HL-60 (cell line): ENCODE results near the gene IL15.

Experiments
- DNase-seq, 2 experiments: peaks; one replicate each; pipeline ENCODE4 v3.0.0-alpha.2; 2010 to 2020; ENCODE audit warnings: low read depth in 1 of 2, low spot score in 1 of 2
- H3K27ac ChIP-seq: fragments of 250-450 bp; sonication (Bioruptor Pico); replicated peaks from 2 replicates; pipeline ENCODE4 v1.5.1; 2020; ENCODE audit warnings: mild to moderate bottlenecking, moderate library complexity
- H3K27me3 ChIP-seq: fragments of 250-450 bp; sonication (Bioruptor Pico); 2 replicates; pipeline ENCODE4 v1.5.1; 2021; ENCODE audit warnings: mild to moderate bottlenecking, moderate library complexity; ENCODE audit not compliant: insufficient read depth, poor library complexity, severe bottlenecking
- H3K4me3 ChIP-seq: replicated peaks from 2 replicates; pipeline ENCODE4 v1.5.1; 2011; ENCODE audit warnings: mild to moderate bottlenecking, control low read depth, low read length; ENCODE audit not compliant: insufficient read depth
- GABPA ChIP-seq: IDR thresholded peaks from 2 replicates; pipeline ENCODE4 v1.6.1; 2012; ENCODE audit warnings: low read depth
- POLR2AphosphoS5 ChIP-seq: IDR thresholded peaks from 2 replicates; pipeline ENCODE4 v1.6.1; 2012; ENCODE audit warnings: low read depth
- SPI1 ChIP-seq: IDR thresholded peaks from 2 replicates; pipeline ENCODE4 v1.6.1; 2012; ENCODE audit warnings: low read depth, mild to moderate bottlenecking, borderline replicate concordance
- TF ChIP-seq, protein P1 (sequence below): IDR thresholded peaks from 2 replicates; pipeline ENCODE4 v1.6.1; 2012; ENCODE audit warnings: low read depth; ENCODE audit not compliant: insufficient replicate concordance
- TF ChIP-seq, protein P2 (sequence below): IDR thresholded peaks from one replicate; pipeline ENCODE4 v1.5.1; 2011; ENCODE audit warnings: low read length, control low read depth, inconsistent platforms; ENCODE audit not compliant: insufficient read depth

The IL15 gene

DNA sequence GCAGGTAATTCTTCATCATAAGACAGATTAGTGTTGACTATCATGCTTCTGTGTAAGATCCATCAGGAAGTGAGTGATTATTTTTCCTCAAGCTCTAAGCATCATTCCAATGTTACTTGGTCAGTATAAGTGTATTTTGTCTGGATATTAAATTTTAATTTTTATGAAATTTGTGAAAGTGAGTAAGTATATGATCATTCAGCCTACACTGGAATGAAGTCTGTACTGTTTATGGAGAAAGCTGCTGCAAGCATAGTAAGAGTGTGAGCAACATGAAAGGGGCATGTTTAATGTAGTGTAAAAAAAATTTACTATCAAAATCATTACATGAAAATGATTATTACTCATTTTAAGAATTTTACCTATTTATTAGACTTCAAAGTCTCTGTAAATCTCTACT is 84.8 kb downstream of the IL15 start:
- no peaks in the 10 kb centered on the region for H3K27me3 ChIP-seq
- DNase-seq, result no peak
- H3K4me3 ChIP-seq, result no peak overlapping the region

DNA sequence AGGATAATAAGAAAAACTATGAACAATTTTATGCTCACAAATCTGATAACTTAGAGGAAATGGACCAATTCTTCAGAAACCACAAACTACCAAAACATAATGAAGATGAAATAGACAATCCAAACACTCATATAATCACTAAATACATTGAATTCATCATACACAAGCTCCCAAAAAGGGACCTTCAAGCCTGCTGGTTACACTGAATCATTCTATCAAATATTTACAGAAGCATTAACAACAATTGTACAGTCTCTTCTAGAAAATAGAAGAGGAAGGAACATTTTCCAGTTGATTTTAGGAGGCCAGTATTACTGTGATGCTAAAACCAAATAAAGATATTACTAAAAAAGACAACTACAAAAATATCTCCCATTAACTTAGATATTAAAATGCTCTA is 88.3 kb downstream of the IL15 start:
- Histone ChIP-seq H3K4me3 (no peak overlapping the region), H3K27me3 (no peaks in the 10 kb centered on the region), H3K27ac (no peak overlapping the region)
- DNase-seq, result no peak
- TF ChIP-seq, protein P1, sequence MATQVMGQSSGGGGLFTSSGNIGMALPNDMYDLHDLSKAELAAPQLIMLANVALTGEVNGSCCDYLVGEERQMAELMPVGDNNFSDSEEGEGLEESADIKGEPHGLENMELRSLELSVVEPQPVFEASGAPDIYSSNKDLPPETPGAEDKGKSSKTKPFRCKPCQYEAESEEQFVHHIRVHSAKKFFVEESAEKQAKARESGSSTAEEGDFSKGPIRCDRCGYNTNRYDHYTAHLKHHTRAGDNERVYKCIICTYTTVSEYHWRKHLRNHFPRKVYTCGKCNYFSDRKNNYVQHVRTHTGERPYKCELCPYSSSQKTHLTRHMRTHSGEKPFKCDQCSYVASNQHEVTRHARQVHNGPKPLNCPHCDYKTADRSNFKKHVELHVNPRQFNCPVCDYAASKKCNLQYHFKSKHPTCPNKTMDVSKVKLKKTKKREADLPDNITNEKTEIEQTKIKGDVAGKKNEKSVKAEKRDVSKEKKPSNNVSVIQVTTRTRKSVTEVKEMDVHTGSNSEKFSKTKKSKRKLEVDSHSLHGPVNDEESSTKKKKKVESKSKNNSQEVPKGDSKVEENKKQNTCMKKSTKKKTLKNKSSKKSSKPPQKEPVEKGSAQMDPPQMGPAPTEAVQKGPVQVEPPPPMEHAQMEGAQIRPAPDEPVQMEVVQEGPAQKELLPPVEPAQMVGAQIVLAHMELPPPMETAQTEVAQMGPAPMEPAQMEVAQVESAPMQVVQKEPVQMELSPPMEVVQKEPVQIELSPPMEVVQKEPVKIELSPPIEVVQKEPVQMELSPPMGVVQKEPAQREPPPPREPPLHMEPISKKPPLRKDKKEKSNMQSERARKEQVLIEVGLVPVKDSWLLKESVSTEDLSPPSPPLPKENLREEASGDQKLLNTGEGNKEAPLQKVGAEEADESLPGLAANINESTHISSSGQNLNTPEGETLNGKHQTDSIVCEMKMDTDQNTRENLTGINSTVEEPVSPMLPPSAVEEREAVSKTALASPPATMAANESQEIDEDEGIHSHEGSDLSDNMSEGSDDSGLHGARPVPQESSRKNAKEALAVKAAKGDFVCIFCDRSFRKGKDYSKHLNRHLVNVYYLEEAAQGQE, result no peak
- TF ChIP-seq GABPA (no peak), POLR2AphosphoS5 (no peak), SPI1 (no peak)
- TF ChIP-seq, protein P2, sequence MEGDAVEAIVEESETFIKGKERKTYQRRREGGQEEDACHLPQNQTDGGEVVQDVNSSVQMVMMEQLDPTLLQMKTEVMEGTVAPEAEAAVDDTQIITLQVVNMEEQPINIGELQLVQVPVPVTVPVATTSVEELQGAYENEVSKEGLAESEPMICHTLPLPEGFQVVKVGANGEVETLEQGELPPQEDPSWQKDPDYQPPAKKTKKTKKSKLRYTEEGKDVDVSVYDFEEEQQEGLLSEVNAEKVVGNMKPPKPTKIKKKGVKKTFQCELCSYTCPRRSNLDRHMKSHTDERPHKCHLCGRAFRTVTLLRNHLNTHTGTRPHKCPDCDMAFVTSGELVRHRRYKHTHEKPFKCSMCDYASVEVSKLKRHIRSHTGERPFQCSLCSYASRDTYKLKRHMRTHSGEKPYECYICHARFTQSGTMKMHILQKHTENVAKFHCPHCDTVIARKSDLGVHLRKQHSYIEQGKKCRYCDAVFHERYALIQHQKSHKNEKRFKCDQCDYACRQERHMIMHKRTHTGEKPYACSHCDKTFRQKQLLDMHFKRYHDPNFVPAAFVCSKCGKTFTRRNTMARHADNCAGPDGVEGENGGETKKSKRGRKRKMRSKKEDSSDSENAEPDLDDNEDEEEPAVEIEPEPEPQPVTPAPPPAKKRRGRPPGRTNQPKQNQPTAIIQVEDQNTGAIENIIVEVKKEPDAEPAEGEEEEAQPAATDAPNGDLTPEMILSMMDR, result no peak

More for the DNA sequence above, 84.8 kb downstream of the IL15 start:
- TF ChIP-seq POLR2AphosphoS5, result no peak
- TF ChIP-seq, protein P1, result no peak
- no peak for TF ChIP-seq GABPA
- no peak for TF ChIP-seq SPI1
- TF ChIP-seq, protein P2, result no peak
- no peak overlapping the region for H3K27ac ChIP-seq

DNA sequence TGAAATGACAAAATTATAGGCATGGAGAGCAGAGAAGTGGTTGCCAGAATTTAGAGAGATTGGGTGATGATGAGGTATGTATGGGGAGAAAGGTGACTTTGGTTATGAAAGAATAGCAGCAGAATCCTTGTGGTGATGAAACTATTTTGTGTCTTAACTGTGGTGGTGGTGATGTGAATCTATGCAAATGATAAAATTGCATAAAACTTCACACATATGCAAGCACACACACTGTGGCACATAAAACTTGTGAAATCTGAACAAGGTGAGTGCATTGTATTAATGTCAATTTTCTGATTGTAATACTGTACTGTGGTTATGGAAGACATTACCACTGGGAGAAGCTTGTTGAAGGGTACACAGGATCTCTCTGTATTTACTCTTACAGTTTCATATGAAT is 91.0 kb downstream of the IL15 start:
- Histone ChIP-seq H3K27me3 (no peaks in the 10 kb centered on the region), H3K4me3 (no peak overlapping the region), H3K27ac (no peak overlapping the region)
- TF ChIP-seq POLR2AphosphoS5 (no peak), SPI1 (no peak), GABPA (no peak)
- TF ChIP-seq, protein P2, result no peak
- TF ChIP-seq, protein P1, result no peak
- DNase-seq, result no peak
